ENCODE results near the gene DENND6A. TPM values are rescaled to one million over a fixed set of nuclear protein-coding genes. Genes with fewer than 3 reads are reported as not detected.

The DENND6A gene
- total and polyA plus RNA-seq, 2 of the 8 experiments (the other 6 are each of a cell fraction or from before 2014, with no cell fraction given) = 7.8 to 14.8 TPM

- TF ChIP-seq HDAC2 (IDR thresholded peaks at IDR 0.05; ENCODE audit: borderline replicate concordance in 1 of 2, low read depth in 2 of 2, low read length in 2 of 2) (no peak), POLR2A (IDR thresholded peaks at IDR 0.05; ENCODE audit: control extremely low read depth in 1 of 2, low read depth in 2 of 2, low read length in 2 of 2) (no peak), SP4 (IDR thresholded peaks at IDR 0.05; ENCODE audit: low read length) (no peak), POU5F1 (IDR thresholded peaks at IDR 0.05; ENCODE audit: low read depth, low read length) (no peak)
Measured at GRCh38 chr3:57727106-57727505, 34.2 kb upstream of the DENND6A start (continued).
